ENCODE measurements around the gene CDK2AP2.

CDK2AP2 gene

DNA sequence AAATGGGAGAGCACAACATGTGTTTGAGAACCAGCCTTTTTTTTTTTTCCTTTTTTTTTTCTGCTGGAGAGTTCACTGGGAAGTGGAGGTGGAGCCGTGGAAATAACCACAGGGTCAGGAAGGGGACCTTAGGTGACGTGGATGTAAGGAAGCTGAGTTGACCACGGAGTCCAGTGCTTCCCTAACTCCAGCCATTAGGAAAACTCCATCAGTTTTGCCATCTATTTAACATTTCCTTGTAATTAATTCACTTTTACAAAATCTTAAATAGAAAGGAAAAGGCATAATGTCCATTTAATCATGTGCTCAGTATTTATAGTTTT, 2.0 kb upstream of the CDK2AP2 start:
- H3K79me2 ChIP-seq (ENCODE audit: low read length) = peaks cover 10% of the 10 kb centered on the region
- TF ChIP-seq EZH2phosphoT487 (IDR thresholded peaks at IDR 0.05; ENCODE audit: low read depth) = no peak
- TF ChIP-seq CTCF (IDR thresholded peaks at IDR 0.05; ENCODE audit: low read depth, low read length) = no peak
- no peak overlapping the region for H2AFZ ChIP-seq (ENCODE audit: low read depth, low read length)
- H3K27me3 ChIP-seq (ENCODE audit: low read depth, low read length) = peaks cover 10% of the 10 kb centered on the region
- no peak overlapping the region for H3K27ac ChIP-seq (ENCODE audit: low read length)
- no peak overlapping the region for H3K4me2 ChIP-seq (ENCODE audit: low read length)
- no peaks in the 10 kb centered on the region for H3K9me3 ChIP-seq (ENCODE audit: insufficient read depth, low read length)
- H3K4me3 ChIP-seq (ENCODE audit: low read length) = no peak overlapping the region
- no peaks in the 10 kb centered on the region for H3K36me3 ChIP-seq (replicated peaks; ENCODE audit: low read depth, low read length)
- no peaks in the 10 kb centered on the region for H4K20me1 ChIP-seq (ENCODE audit: insufficient read depth, low read length)
- peaks cover 24% of the 10 kb centered on the region for H3K4me1 ChIP-seq (ENCODE audit: low read length)
- H3K9ac ChIP-seq (ENCODE audit: low read length) = no peak overlapping the region

- H3K9ac ChIP-seq (ENCODE audit: low read length) = peak overlapping the region; percentile 74
- H3K27ac ChIP-seq (ENCODE audit: low read length) = peak overlapping the region; percentile 73
- TF ChIP-seq EZH2phosphoT487 (IDR thresholded peaks at IDR 0.05; ENCODE audit: low read depth) (no peak), CTCF (IDR thresholded peaks at IDR 0.05; ENCODE audit: low read depth, low read length) (no peak)
- peaks cover 3% of the 10 kb centered on the region; the same call in 1 of the 2 replicates for H3K27me3 ChIP-seq (ENCODE audit: low read depth, low read length)
- H4K20me1 ChIP-seq (ENCODE audit: insufficient read depth, low read length) = peaks cover 5% of the 10 kb centered on the region; the same call in 1 of the 2 replicates
- peak overlapping the region; percentile 82 for H3K4me3 ChIP-seq (ENCODE audit: low read length)
- H3K79me2 ChIP-seq (ENCODE audit: low read length) = peaks cover 24% of the 10 kb centered on the region
- H3K36me3 ChIP-seq (replicated peaks; ENCODE audit: low read depth, low read length) = no peaks in the 10 kb centered on the region
- peaks cover 29% of the 10 kb centered on the region for H3K4me1 ChIP-seq (ENCODE audit: low read length)
- peak overlapping the region; percentile 95 for H3K4me2 ChIP-seq (ENCODE audit: low read length)
- peak overlapping the region; percentile 86 for H2AFZ ChIP-seq (ENCODE audit: low read depth, low read length)
- no peaks in the 10 kb centered on the region for H3K9me3 ChIP-seq (ENCODE audit: insufficient read depth, low read length)
Observed at GRCh38 chr11:67508486-67509121, 642 bp upstream of the CDK2AP2 start.

DNA sequence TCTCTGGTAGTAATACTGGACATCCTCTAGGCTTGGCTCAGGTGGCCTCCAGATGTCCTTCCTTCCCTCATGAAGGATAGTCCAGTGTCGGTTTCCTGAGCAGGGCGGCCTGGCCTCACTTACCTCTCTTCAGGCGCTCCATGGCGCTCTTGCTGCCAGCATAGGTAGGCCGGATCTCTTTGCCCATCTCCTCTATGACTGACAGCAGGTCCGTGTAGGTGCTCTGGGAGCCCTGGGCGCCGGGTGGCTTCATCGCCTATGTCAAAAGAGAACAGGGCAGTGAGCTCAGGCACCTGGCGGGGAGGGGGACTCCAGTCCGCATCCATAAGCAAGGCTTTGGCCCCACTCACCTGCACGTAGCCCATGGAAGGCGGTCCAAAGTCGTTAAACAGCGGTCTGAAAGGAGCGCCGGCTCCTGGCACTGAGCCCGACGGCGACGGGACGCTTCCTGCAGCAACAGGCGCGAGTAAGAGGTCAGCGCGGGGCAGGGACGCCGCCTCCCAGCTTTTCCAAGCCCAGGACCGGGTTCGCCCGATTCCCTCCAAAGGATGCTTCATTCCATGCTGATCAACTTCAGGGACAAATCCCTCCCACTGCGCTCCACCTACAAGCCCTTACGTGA, 609 bp downstream of the CDK2AP2 start:
- no peak overlapping the region; the same call in 1 of the 2 replicates for H2AFZ ChIP-seq (ENCODE audit: low read depth, low read length)
- TF ChIP-seq CTCF (IDR thresholded peaks at IDR 0.05; ENCODE audit: low read depth, low read length) (no peak), EZH2phosphoT487 (IDR thresholded peaks at IDR 0.05; ENCODE audit: low read depth) (no peak)
- H3K4me2 ChIP-seq (ENCODE audit: low read length) = peak overlapping the region; percentile 93
- peak overlapping the region; percentile 68 for H3K9ac ChIP-seq (ENCODE audit: low read length)
- H3K4me1 ChIP-seq (ENCODE audit: low read length) = peaks cover 30% of the 10 kb centered on the region
- H3K36me3 ChIP-seq (replicated peaks; ENCODE audit: low read depth, low read length) = peaks cover 8% of the 10 kb centered on the region
- peak overlapping the region; percentile 82 for H3K4me3 ChIP-seq (ENCODE audit: low read length)
- peaks cover 26% of the 10 kb centered on the region for H3K79me2 ChIP-seq (ENCODE audit: low read length)
- H3K27me3 ChIP-seq (ENCODE audit: low read depth, low read length) = no peaks in the 10 kb centered on the region
- H3K27ac ChIP-seq (ENCODE audit: low read length) = peak overlapping the region; percentile 70
- peaks cover 17% of the 10 kb centered on the region for H4K20me1 ChIP-seq (ENCODE audit: insufficient read depth, low read length)
- H3K9me3 ChIP-seq (ENCODE audit: insufficient read depth, low read length) = no peaks in the 10 kb centered on the region

GRCh38 chr11:67506426-67507051, 1.4 kb downstream of the CDK2AP2 start:
- Histone ChIP-seq H3K36me3 (replicated peaks; ENCODE audit: low read depth, low read length) (peaks cover 16% of the 10 kb centered on the region), H4K20me1 (ENCODE audit: insufficient read depth, low read length) (peaks cover 23% of the 10 kb centered on the region), H3K9ac (ENCODE audit: low read length) (peak overlapping the region; percentile 68), H3K27ac (ENCODE audit: low read length) (peak overlapping the region; percentile 70), H3K4me2 (ENCODE audit: low read length) (peak overlapping the region; percentile 93), H2AFZ (ENCODE audit: low read depth, low read length) (no peak overlapping the region), H3K79me2 (ENCODE audit: low read length) (peaks cover 26% of the 10 kb centered on the region), H3K9me3 (ENCODE audit: insufficient read depth, low read length) (no peaks in the 10 kb centered on the region), H3K4me3 (ENCODE audit: low read length) (peak overlapping the region; percentile 82), H3K27me3 (ENCODE audit: low read depth, low read length) (no peaks in the 10 kb centered on the region), H3K4me1 (ENCODE audit: low read length) (peaks cover 30% of the 10 kb centered on the region)
- TF ChIP-seq CTCF (IDR thresholded peaks at IDR 0.05; ENCODE audit: low read depth, low read length) (no peak; the same call in 1 of the 2 replicates), EZH2phosphoT487 (IDR thresholded peaks at IDR 0.05; ENCODE audit: low read depth) (no peak)
